Mucosa of stomach (tissue), 1 donor: Measurements from ENCODE around the gene GLIPR2.

Source experiments
- H3K27me3 ChIP-seq: one replicate; pipeline ENCODE4 v1.7.0; 2013; ENCODE audit warnings: mild to moderate bottlenecking, low read length; ENCODE audit not compliant: control insufficient read depth, insufficient read depth
- H3K36me3 ChIP-seq: one replicate; pipeline ENCODE4 v1.7.0; 2013; ENCODE audit warnings: low read length; ENCODE audit not compliant: control insufficient read depth, insufficient read depth
- H3K4me1 ChIP-seq: one replicate; pipeline ENCODE4 v1.7.0; 2013; ENCODE audit warnings: mild to moderate bottlenecking, low read length; ENCODE audit not compliant: control insufficient read depth, insufficient read depth
- H3K4me3 ChIP-seq: one replicate; pipeline ENCODE4 v1.7.0; 2013; ENCODE audit warnings: low read length
- H3K9ac ChIP-seq: one replicate; pipeline ENCODE4 v1.7.0; 2013; ENCODE audit warnings: mild to moderate bottlenecking, low read length, moderate library complexity
- H3K9me3 ChIP-seq: one replicate; pipeline ENCODE4 v1.7.0; 2013; ENCODE audit warnings: mild to moderate bottlenecking, low read length, moderate library complexity; ENCODE audit not compliant: control insufficient read depth
- donor health status: Pancreatic carcinoma.

The GLIPR2 gene

GRCh38 chr9:36138901-36139300, 2.4 kb downstream of the GLIPR2 start:
- H3K4me3 ChIP-seq = no peak overlapping the region
- H3K9me3 ChIP-seq = no peaks in the 10 kb centered on the region
- H3K9ac ChIP-seq = no peak overlapping the region
- H3K4me1 ChIP-seq = peaks cover 73% of the 10 kb centered on the region
- H3K36me3 ChIP-seq = no peaks in the 10 kb centered on the region
- peaks cover 21% of the 10 kb centered on the region for H3K27me3 ChIP-seq

GRCh38 chr9:36140086-36141084, 3.9 kb downstream of the GLIPR2 start:
- Histone ChIP-seq H3K9ac (no peak overlapping the region), H3K36me3 (no peaks in the 10 kb centered on the region), H3K4me1 (peaks cover 85% of the 10 kb centered on the region), H3K9me3 (no peaks in the 10 kb centered on the region), H3K27me3 (peaks cover 17% of the 10 kb centered on the region), H3K4me3 (no peak overlapping the region)

GRCh38 chr9:36141288-36141687, 4.8 kb downstream of the GLIPR2 start:
- Histone ChIP-seq H3K27me3 (peaks cover 9% of the 10 kb centered on the region), H3K4me3 (no peak overlapping the region), H3K4me1 (peaks cover 78% of the 10 kb centered on the region), H3K9ac (no peak overlapping the region), H3K9me3 (no peaks in the 10 kb centered on the region), H3K36me3 (no peaks in the 10 kb centered on the region)

- Histone ChIP-seq H3K9me3 (no peaks in the 10 kb centered on the region), H3K4me1 (peaks cover 78% of the 10 kb centered on the region), H3K36me3 (no peaks in the 10 kb centered on the region), H3K4me3 (no peak overlapping the region), H3K9ac (peak overlapping the region; percentile 52), H3K27me3 (peaks cover 8% of the 10 kb centered on the region)
Measured at GRCh38 chr9:36141761-36142160, 5.2 kb downstream of the GLIPR2 start.

GRCh38 chr9:36142510-36143244, 6.1 kb downstream of the GLIPR2 start:
- H3K9ac ChIP-seq = peak overlapping the region; percentile 52
- H3K4me1 ChIP-seq = peaks cover 69% of the 10 kb centered on the region

DNA sequence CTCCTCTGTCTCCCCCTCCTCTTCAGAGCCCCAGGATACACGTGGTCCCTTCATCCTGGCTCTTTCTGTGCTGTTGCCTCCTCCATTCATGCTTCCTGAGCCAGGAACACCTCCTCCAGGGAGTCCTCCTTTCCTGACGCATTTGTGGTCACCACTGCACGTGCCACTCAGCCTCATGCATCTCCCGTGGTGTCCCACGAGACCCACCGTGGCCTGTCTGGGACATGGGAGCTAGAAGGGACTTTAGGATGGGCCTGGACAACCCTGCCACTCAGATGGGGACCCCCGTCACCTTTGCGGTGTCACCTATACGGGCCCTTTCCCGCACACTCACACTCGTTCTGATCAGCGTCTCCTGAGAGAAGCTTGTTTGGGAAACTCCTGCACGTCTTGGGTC, 6.7 kb downstream of the GLIPR2 start:
- H3K4me3 ChIP-seq = no peak overlapping the region
- H3K9ac ChIP-seq = peak overlapping the region; percentile 52

More at GRCh38 chr9:36142510-36143244, 6.1 kb downstream of the GLIPR2 start:
- H3K36me3 ChIP-seq = no peaks in the 10 kb centered on the region
- peak overlapping the region; percentile 14 for H3K4me3 ChIP-seq
- no peaks in the 10 kb centered on the region for H3K9me3 ChIP-seq
- no peaks in the 10 kb centered on the region for H3K27me3 ChIP-seq

DNA sequence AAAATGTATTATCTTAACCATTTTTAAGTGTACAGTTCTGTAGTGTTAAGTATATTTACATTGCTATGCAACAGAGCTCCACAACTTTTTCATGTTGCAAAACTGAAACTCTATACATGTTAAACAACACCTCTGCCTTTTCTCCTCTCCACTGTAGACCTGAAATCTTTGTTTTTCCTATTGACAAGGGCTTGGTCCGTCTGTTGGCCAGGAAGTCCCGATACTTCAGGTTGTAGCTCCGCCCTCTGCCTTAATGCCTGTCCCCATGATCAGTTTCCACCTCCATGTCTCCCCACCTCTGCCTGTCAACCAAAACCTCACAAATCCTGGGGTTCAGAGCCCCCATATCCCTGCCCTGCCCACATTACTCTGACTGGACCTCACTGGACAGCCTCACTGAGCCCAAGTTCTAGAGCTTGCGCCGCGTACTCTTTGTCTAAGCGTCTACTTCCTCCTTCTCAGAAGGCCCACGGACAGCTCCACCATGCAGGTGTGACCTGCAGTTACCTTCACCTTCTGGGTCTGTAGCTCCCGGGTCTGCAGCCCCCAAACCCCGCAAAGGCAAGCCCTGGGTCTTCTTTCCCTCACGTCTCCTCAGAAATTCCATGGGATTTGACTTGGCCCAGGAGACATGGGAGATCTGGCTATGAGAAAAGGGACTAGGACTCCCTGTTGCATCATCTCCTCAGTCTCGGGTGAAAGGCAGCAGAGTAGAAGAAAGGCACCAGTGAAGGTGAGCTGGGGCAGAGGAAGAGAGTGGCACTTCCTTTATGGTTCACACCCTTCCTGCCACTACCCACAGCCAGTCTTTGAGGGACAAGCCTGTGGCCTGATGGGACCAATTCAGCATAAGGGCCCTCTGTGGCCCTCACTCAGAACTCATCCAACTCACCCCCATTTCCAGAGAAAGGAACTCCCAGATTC, 8.0 kb downstream of the GLIPR2 start:
- H3K4me3 ChIP-seq = no peak overlapping the region

More for the DNA sequence above, 6.7 kb downstream of the GLIPR2 start:
- no peaks in the 10 kb centered on the region for H3K27me3 ChIP-seq
- no peaks in the 10 kb centered on the region for H3K9me3 ChIP-seq
- peaks cover 68% of the 10 kb centered on the region for H3K4me1 ChIP-seq
- H3K36me3 ChIP-seq = no peaks in the 10 kb centered on the region

GRCh38 chr9:36145970-36146369, 9.4 kb downstream of the GLIPR2 start:
- no peak overlapping the region for H3K4me3 ChIP-seq
- H3K4me1 ChIP-seq = peaks cover 46% of the 10 kb centered on the region
- no peaks in the 10 kb centered on the region for H3K27me3 ChIP-seq
- no peak overlapping the region for H3K9ac ChIP-seq
- no peaks in the 10 kb centered on the region for H3K9me3 ChIP-seq
- H3K36me3 ChIP-seq = no peaks in the 10 kb centered on the region

More for the DNA sequence above, 8.0 kb downstream of the GLIPR2 start:
- Histone ChIP-seq H3K4me1 (peaks cover 60% of the 10 kb centered on the region), H3K9ac (no peak overlapping the region), H3K36me3 (no peaks in the 10 kb centered on the region), H3K27me3 (no peaks in the 10 kb centered on the region), H3K9me3 (no peaks in the 10 kb centered on the region)

GRCh38 chr9:36146651-36147050, 10.1 kb downstream of the GLIPR2 start:
- no peaks in the 10 kb centered on the region for H3K27me3 ChIP-seq
- no peaks in the 10 kb centered on the region for H3K9me3 ChIP-seq
- no peak overlapping the region for H3K9ac ChIP-seq
- no peaks in the 10 kb centered on the region for H3K36me3 ChIP-seq
- no peak overlapping the region for H3K4me3 ChIP-seq
- H3K4me1 ChIP-seq = peaks cover 40% of the 10 kb centered on the region

- no peaks in the 10 kb centered on the region for H3K27me3 ChIP-seq
- H3K4me1 ChIP-seq = peaks cover 31% of the 10 kb centered on the region
- H3K4me3 ChIP-seq = no peak overlapping the region
- no peaks in the 10 kb centered on the region for H3K36me3 ChIP-seq
- H3K9ac ChIP-seq = no peak overlapping the region
- H3K9me3 ChIP-seq = no peaks in the 10 kb centered on the region
Measured at GRCh38 chr9:36147441-36148175, 11.1 kb downstream of the GLIPR2 start.
